Activated CD8-positive, alpha-beta T cell treated with anti-CD3 and anti-CD28 coated beads for 36 hours (primary cell): Measurements from ENCODE around the gene RHEB. TPM values are rescaled to one million over a fixed set of nuclear protein-coding genes. Genes with fewer than 3 reads are reported as not detected.

Experiments used
- ATAC-seq: fragments of 200-7000 bp; cut with Tn5 transposase; one replicate; pipeline ENCODE4 v1.10.0; 2021; ENCODE audit warnings: mild to moderate bottlenecking, moderate library complexity
- CTCF ChIA-PET: fragments of 350-600 bp; sonication (Branson Sonifier 250); formaldehyde crosslinking; loops from one replicate; lab custom pipeline; 2021; ENCODE audit warnings: antibody characterized with exemption; lab: Charles Lee
- POLR2A ChIA-PET: fragments of 350-600 bp; sonication (Branson Sonifier 250); formaldehyde crosslinking; loops from one replicate; lab custom pipeline; 2021; ENCODE audit warnings: antibody characterized with exemption; lab: Charles Lee
- DNase-seq: peaks from one replicate; pipeline ENCODE4 v3.0.0-alpha.2; 2020
- H3K27ac Mint-ChIP-seq: one replicate; pipeline ENCODE4 v1.8.0; 2021; ENCODE audit warnings: mild to moderate bottlenecking, mixed read lengths
- H3K27me3 Mint-ChIP-seq: one replicate; pipeline ENCODE4 v1.8.0; 2021; ENCODE audit warnings: mixed read lengths
- H3K36me3 Mint-ChIP-seq: one replicate; pipeline ENCODE4 v1.8.0; 2021; ENCODE audit warnings: low read depth, mixed read lengths
- H3K4me1 Mint-ChIP-seq: one replicate; pipeline ENCODE4 v1.8.0; 2021; ENCODE audit warnings: low read depth, mixed read lengths
- H3K4me3 Mint-ChIP-seq: one replicate; pipeline ENCODE4 v1.8.0; 2021; ENCODE audit warnings: mild to moderate bottlenecking, moderate library complexity, mixed read lengths
- H3K9me3 Mint-ChIP-seq: one replicate; pipeline ENCODE4 v1.8.0; 2021; ENCODE audit warnings: mixed read lengths
- CTCF ChIP-seq: fragments of 200-600 bp; IDR thresholded peaks from one replicate; pipeline ENCODE4 v1.8.0; 2022; ENCODE audit warnings: antibody characterized with exemption, mild to moderate bottlenecking
- intact Hi-C: fragments of 100-400 bp; cut with micrococcal nuclease; formaldehyde crosslinking; loops from one replicate; pipeline ENCODE4 v1.10.0; 2022
- total RNA-seq, 2 experiments: library from RNA; stranded (reverse); gene quantifications; one replicate each; pipeline ENCODE4 v1.2.3, GENCODE V29; 2021

The RHEB gene
- total RNA-seq, 2 experiments from 2014 or later, result 42.0 to 42.6 TPM

- no peaks in the 10 kb centered on the region for H3K27me3 Mint-ChIP-seq
- no peaks in the 10 kb centered on the region for H3K9me3 Mint-ChIP-seq
- peaks cover 64% of the 10 kb centered on the region for H3K4me1 Mint-ChIP-seq
- DNase-seq, result no peak
- peaks cover 32% of the 10 kb centered on the region for H3K36me3 Mint-ChIP-seq
- no peak for TF ChIP-seq CTCF
- POLR2A ChIA-PET, result interaction anchor here (1.0 kb wide), 1 partner anchor 9 kb away, joined by 4 read pairs; no protein-coding TSS in a partner anchor
- CTCF ChIA-PET, result no interaction called here
- peak overlapping the region; percentile 5 for H3K27ac Mint-ChIP-seq
- ATAC-seq, result no peak
- intact Hi-C loops, result loop anchor here (5.0 kb wide), 2 partner anchors 43 to 117 kb away; no protein-coding TSS in a partner anchor
- no peak overlapping the region for H3K4me3 Mint-ChIP-seq
Measured at GRCh38 chr7:151515276-151515565, 4.5 kb downstream of the RHEB start.

GRCh38 chr7:151514461-151515275 lies 5.0 kb downstream of the RHEB start:
- peak overlapping the region; percentile 5 for H3K27ac Mint-ChIP-seq
- no peak overlapping the region for H3K4me3 Mint-ChIP-seq
- CTCF ChIA-PET, result interaction anchor here (1.0 to 1.8 kb wide), 2 partner anchors 66 to 245 kb away, joined by 3 to 6 read pairs; no protein-coding TSS in a partner anchor
- H3K27me3 Mint-ChIP-seq, result no peaks in the 10 kb centered on the region
- no peak for TF ChIP-seq CTCF
- POLR2A ChIA-PET, result no interaction called here
- peaks cover 66% of the 10 kb centered on the region for H3K4me1 Mint-ChIP-seq
- DNase-seq (no peak), ATAC-seq (no peak)
- H3K36me3 Mint-ChIP-seq, result peaks cover 36% of the 10 kb centered on the region
- intact Hi-C loops, result loop anchor here (5.0 kb wide), 2 partner anchors 42 to 118 kb away; no protein-coding TSS in a partner anchor
- no peaks in the 10 kb centered on the region for H3K9me3 Mint-ChIP-seq

- intact Hi-C loops, result no loop called here
- H3K4me1 Mint-ChIP-seq, result peaks cover 80% of the 10 kb centered on the region
- H3K27me3 Mint-ChIP-seq, result no peaks in the 10 kb centered on the region
- H3K27ac Mint-ChIP-seq, result no peak overlapping the region
- H3K36me3 Mint-ChIP-seq, result peaks cover 34% of the 10 kb centered on the region
- DNase-seq, result no peak
- POLR2A ChIA-PET, result interaction anchor here (1.2 kb wide), 1 partner anchor 115 kb away, joined by 3 read pairs; no protein-coding TSS in a partner anchor
- H3K9me3 Mint-ChIP-seq, result no peaks in the 10 kb centered on the region
- no peak for TF ChIP-seq CTCF
- H3K4me3 Mint-ChIP-seq, result no peak overlapping the region
- CTCF ChIA-PET, result interaction anchor here (0.9 to 1.8 kb wide), 3 partner anchors 64 to 246 kb away, joined by 3 to 6 read pairs (median 3); no protein-coding TSS in a partner anchor
- no peak for ATAC-seq
Measured at GRCh38 chr7:151513133-151513532, 6.6 kb downstream of the RHEB start.

- intact Hi-C loops, result no loop called here
- peaks cover 76% of the 10 kb centered on the region for H3K4me1 Mint-ChIP-seq
- no peak for ATAC-seq
- POLR2A ChIA-PET, result interaction anchor here (1.2 kb wide), 1 partner anchor 116 kb away, joined by 3 read pairs; no protein-coding TSS in a partner anchor
- H3K36me3 Mint-ChIP-seq, result peaks cover 27% of the 10 kb centered on the region
- no peak overlapping the region for H3K27ac Mint-ChIP-seq
- DNase-seq, result no peak
- no peak for TF ChIP-seq CTCF
- H3K9me3 Mint-ChIP-seq, result no peaks in the 10 kb centered on the region
- H3K4me3 Mint-ChIP-seq, result no peak overlapping the region
- H3K27me3 Mint-ChIP-seq, result no peaks in the 10 kb centered on the region
- CTCF ChIA-PET, result interaction anchor here (0.9 to 1.8 kb wide), 3 partner anchors 63 to 247 kb away, joined by 3 to 6 read pairs (median 3); no protein-coding TSS in a partner anchor
Measured at GRCh38 chr7:151512353-151512752, 7.3 kb downstream of the RHEB start.

GRCh38 chr7:151511946-151512345 lies 7.7 kb downstream of the RHEB start:
- no peak for TF ChIP-seq CTCF
- Mint-ChIP-seq H3K4me3 (no peak overlapping the region), H3K27me3 (no peaks in the 10 kb centered on the region), H3K9me3 (no peaks in the 10 kb centered on the region), H3K36me3 (peaks cover 24% of the 10 kb centered on the region), H3K4me1 (peaks cover 77% of the 10 kb centered on the region), H3K27ac (no peak overlapping the region)
- DNase-seq (no peak), ATAC-seq (no peak)
- POLR2A ChIA-PET, result interaction anchor here (1.0 to 1.2 kb wide), 3 partner anchors 13 to 116 kb away, joined by 3 read pairs; no protein-coding TSS in a partner anchor
- intact Hi-C loops, result no loop called here
- CTCF ChIA-PET, result interaction anchor here (1.6 kb wide), 1 partner anchor 63 kb away, joined by 3 read pairs; no protein-coding TSS in a partner anchor
